Gastroesophageal sphincter (tissue), 3 donors: ENCODE results near the gene ZNF664.

Source experiments
- POLR2AphosphoS5 ChIP-seq: sonication (generic); formaldehyde crosslinking; IDR thresholded peaks from one replicate; pipeline ENCODE4 v1.6.1; 2017; ENCODE audit warnings: antibody characterized with exemption
- TF ChIP-seq, protein P1 (sequence below), 4 experiments: fragments of 200-600 bp in 2 of 4; fragments of 450-650 bp in 2 of 4; sonication (generic) in 1 of 4; IDR thresholded peaks; one replicate each; pipeline ENCODE4 v1.5.1; 2017 to 2019; ENCODE audit warnings: antibody characterized with exemption in 4 of 4, mild to moderate bottlenecking in 2 of 4, moderate library complexity in 2 of 4

DNA sequence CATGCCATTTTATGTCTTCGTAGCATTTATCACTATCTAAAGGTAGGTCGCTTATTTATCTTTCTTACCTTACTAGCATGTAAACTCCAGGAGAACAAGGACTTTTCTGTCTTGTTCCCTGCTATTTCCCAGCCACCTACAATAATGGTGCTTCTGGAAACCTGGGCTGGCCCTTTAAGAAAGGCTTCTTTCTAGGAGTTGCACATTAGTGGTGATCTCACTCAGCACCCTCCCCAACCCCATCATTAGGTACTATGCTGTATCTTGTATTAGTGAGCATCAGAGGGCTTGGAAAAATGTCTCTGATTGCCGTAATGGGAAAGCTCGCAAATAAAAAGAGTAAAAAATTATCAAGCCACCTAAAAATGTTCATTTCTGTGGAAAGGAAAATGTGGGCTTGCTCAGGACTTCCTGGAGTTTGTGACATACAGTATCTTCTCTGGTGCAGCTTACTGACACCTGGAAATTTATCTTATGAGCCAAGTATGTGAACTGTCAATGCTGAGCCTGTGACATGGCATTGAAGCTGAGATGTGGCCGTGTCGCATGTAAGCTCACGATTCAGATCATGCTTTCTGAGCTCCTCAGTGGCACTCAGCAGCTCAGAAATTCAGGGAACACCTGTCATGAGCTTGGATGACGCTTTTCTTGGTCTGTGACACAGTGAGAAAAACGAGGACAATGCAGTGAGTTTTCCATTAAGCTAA lies 12.8 kb upstream of the ZNF664 start:
- TF ChIP-seq, protein P1, sequence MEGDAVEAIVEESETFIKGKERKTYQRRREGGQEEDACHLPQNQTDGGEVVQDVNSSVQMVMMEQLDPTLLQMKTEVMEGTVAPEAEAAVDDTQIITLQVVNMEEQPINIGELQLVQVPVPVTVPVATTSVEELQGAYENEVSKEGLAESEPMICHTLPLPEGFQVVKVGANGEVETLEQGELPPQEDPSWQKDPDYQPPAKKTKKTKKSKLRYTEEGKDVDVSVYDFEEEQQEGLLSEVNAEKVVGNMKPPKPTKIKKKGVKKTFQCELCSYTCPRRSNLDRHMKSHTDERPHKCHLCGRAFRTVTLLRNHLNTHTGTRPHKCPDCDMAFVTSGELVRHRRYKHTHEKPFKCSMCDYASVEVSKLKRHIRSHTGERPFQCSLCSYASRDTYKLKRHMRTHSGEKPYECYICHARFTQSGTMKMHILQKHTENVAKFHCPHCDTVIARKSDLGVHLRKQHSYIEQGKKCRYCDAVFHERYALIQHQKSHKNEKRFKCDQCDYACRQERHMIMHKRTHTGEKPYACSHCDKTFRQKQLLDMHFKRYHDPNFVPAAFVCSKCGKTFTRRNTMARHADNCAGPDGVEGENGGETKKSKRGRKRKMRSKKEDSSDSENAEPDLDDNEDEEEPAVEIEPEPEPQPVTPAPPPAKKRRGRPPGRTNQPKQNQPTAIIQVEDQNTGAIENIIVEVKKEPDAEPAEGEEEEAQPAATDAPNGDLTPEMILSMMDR (IDR thresholded peaks at IDR 0.05) = no peak
- TF ChIP-seq POLR2AphosphoS5 = no peak
